HepG2 (cell line): Measurements from ENCODE around the gene CEP63.

Experiments
- CREM ChIP-seq, 2 experiments: sonication (generic) in 1 of 2; formaldehyde crosslinking in 1 of 2; IDR thresholded peaks; 2 replicates each; pipeline versions ENCODE4 v1.4.0 to v1.6.1; 2016 to 2020; ENCODE audit warnings: antibody characterized with exemption in 1 of 2, mild to moderate bottlenecking in 1 of 2, missing genetic modification reagents in 1 of 2
- CTCF ChIP-seq: sonication (generic); formaldehyde crosslinking; IDR thresholded peaks from 2 replicates; pipeline ENCODE4 v1.5.0; 2020; ENCODE audit warnings: mild to moderate bottlenecking, missing genetic modification reagents, moderate library complexity
- EHMT2 ChIP-seq: fragments of 200-600 bp; sonication (generic); IDR thresholded peaks from 2 replicates; pipeline ENCODE4 v1.7.0; 2017; ENCODE audit warnings: antibody characterized with exemption, low read depth, low read length, borderline replicate concordance
- JUN ChIP-seq: sonication (generic); formaldehyde crosslinking; IDR thresholded peaks from 2 replicates; pipeline ENCODE4 v1.4.0; 2020; ENCODE audit warnings: mild to moderate bottlenecking, missing genetic modification reagents
- MED1 ChIP-seq: sonication (generic); formaldehyde crosslinking; IDR thresholded peaks from 2 replicates; pipeline ENCODE4 v1.4.0; 2020; ENCODE audit warnings: missing genetic modification reagents
- MEIS1 ChIP-seq: sonication (generic); formaldehyde crosslinking; IDR thresholded peaks from 2 replicates; pipeline ENCODE4 v1.9.0; 2021; ENCODE audit warnings: mild to moderate bottlenecking, missing genetic modification reagents, moderate library complexity, borderline replicate concordance
- NFE2L2 ChIP-seq: fragments of 150-350 bp; IDR thresholded peaks from 2 replicates; pipeline ENCODE4 v1.6.1; 2014; ENCODE audit warnings: low read length
- TF ChIP-seq, protein P1 (sequence below): sonication (generic); formaldehyde crosslinking; IDR thresholded peaks from 2 replicates; pipeline ENCODE4 v1.4.0; 2020; ENCODE audit warnings: missing genetic modification reagents

GRCh38 chr3:134598763-134599545, 113.1 kb downstream of the CEP63 start:
- no peak for TF ChIP-seq CTCF (CRISPR knock-in tag)
- no peak for TF ChIP-seq MED1 (CRISPR knock-in tag)
- no peak for TF ChIP-seq NFE2L2
- TF ChIP-seq, protein P1, sequence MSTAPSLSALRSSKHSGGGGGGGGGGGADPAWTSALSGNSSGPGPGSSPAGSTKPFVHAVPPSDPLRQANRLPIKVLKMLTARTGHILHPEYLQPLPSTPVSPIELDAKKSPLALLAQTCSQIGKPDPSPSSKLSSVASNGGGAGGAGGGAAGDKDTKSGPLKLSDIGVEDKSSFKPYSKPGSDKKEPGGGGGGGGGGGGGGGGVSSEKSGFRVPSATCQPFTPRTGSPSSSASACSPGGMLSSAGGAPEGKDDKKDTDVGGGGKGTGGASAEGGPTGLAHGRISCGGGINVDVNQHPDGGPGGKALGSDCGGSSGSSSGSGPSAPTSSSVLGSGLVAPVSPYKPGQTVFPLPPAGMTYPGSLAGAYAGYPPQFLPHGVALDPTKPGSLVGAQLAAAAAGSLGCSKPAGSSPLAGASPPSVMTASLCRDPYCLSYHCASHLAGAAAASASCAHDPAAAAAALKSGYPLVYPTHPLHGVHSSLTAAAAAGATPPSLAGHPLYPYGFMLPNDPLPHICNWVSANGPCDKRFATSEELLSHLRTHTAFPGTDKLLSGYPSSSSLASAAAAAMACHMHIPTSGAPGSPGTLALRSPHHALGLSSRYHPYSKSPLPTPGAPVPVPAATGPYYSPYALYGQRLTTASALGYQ (CRISPR knock-in tag): no peak
- no peak for TF ChIP-seq MEIS1 (CRISPR knock-in tag)
- no peak for TF ChIP-seq CREM (IDR thresholded peaks at IDR 0.05)
- no peak for TF ChIP-seq CREM (CRISPR knock-in tag; IDR thresholded peaks at IDR 0.05)
- no peak for TF ChIP-seq EHMT2
- TF ChIP-seq JUN (CRISPR knock-in tag): no peak
